Right lung (tissue), 5 donors: ENCODE results near the gene BMPR1B. TPM values are rescaled to one million over a fixed set of nuclear protein-coding genes. Genes with fewer than 3 reads are reported as not detected.
A peak's percentile ranks its signal among the peaks of the same experiment; 100 is the strongest.
"Not testable (repeated sequence)": the region's sequence is repeated elsewhere in the genome, so short reads cannot be mapped to it uniquely, and the experiment has no call there.

ENCODE experiments used
- DNase-seq, 2 donors: peaks; one replicate each; pipeline ENCODE4 v3.0.0-alpha.2; 2013
- polyA plus RNA-seq, 5 donors: library from polyadenylated mRNA; unstranded; fragments of 120-200 nt; gene quantifications; one replicate each; pipeline versions ENCODE4 v1.2.1 to v1.2.3, GENCODE V29; 2013; ENCODE audit warnings: inconsistent platforms in 1 of 5, low replicate concordance in 1 of 5; ENCODE audit not compliant: insufficient read length in 5 of 5, insufficient read depth in 1 of 5

The BMPR1B gene
- polyA plus RNA-seq, 5 donors, result 0.73 to 1.8 (median 1.1) TPM

DNA sequence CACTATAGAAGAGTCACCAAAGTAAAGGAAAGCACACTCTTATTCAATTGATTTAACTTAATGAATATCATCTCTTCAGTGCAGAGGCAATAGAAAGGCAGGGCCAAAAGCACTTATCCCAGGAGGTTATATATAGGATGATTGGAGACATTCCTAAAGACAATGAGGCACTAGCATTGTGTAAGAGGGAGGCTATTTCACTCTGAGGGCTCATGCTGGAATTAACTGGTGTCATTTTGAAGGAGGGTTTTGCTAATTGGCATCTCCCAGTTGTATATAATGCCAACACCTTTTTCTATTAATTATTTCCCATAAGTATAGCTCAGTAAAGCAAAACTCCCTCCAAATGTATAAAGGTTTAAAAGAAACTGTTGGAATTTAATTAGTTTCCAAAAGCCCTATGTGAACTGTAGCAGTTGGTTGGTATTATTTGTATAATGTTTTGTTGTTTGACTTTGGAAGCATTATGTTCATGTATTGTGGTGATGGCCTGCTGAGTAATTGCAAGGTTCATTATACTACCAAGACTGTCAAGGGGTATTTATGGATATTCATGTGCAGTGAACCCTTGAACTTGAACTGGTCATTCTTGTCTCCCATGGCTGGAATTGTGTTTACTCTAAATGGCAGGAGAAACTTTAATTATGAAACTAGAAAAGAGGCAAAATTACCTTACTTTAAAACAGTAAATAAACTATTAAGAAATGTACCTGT lies 270.3 kb downstream of the BMPR1B start:
- DNase-seq, result no peak

DNA sequence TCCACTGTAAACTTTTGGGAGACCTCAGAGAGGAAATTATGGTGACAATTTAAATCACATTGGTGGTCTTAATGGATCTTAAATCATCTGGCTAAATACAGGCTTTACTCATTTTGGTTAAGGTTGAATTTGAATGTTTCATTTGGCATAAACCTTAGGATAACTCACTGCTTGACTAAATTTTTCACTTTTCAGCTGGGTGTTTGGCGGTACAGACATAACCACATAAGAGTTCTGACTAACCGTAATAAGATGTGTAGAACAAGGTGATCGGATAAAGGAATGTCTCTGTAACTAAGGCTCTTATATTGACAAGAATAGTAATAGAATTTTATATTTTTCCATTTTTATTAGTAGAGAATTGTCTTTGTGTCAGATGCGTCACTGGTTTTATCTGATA lies 281.0 kb downstream of the BMPR1B start:
- no peak for DNase-seq

DNA sequence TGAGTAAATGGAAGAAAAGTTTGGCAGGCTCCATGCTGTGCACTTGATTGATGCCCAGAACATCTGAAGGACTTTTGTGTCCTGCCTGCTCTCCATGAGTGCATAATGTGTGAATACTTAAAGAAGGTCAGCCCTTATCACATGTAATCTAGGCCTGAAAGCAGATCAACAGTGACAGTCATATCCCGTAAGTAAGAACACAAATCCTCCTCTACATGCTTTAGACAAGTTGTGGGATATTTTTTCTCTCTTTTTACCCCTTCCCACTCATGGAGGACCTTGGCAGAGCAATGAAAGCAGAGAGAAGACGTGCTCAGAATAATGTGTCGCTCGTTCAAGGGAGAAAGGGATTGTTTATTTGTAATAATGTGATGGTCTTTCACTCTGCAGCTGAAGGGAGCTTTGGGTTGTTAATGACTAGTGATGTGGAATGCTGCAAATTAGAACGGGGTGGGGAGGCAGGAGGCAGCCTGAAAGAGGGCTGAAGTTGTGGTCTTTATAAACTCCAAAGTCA lies 286.6 kb downstream of the BMPR1B start:
- DNase-seq, result no peak

DNA sequence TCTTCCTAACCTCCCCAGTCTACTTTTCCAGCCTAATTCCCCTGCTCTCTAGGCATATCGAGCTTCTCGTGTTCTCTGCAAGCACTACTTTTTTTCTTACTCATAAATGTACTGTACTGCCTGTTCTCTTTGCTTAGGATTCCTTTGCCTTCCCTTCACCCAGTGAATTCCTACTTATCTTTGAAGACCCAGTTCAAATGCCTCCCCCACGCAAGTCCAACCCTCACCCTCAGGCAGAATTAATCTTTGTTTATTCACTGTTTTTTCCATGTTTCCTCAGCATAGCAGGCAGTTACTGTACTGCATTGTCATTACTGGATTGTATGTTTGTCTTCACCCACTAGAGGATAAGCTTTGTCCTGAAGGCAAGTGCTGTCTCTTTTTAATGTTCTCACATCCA lies 287.7 kb downstream of the BMPR1B start:
- DNase-seq, result no peak

DNA sequence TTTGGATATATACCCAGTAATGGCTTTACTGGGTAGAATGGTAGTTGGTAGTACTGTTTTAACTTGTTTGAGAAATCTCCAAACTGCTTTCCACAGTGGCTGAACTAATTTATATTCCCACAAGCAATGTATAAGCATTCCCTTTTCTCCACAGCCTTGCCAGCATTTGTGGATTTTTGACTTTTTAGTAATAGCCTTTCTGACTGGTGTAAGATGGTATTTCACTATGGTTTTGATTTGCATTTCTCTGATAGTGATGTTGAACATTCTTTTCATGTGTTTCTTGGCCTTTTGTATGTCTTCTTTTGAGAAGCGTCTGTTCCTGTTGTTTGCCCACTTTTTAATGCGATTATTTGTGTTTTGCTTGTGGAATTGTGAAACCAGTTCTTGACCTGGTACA lies 290.5 kb downstream of the BMPR1B start:
- no peak for DNase-seq

DNA sequence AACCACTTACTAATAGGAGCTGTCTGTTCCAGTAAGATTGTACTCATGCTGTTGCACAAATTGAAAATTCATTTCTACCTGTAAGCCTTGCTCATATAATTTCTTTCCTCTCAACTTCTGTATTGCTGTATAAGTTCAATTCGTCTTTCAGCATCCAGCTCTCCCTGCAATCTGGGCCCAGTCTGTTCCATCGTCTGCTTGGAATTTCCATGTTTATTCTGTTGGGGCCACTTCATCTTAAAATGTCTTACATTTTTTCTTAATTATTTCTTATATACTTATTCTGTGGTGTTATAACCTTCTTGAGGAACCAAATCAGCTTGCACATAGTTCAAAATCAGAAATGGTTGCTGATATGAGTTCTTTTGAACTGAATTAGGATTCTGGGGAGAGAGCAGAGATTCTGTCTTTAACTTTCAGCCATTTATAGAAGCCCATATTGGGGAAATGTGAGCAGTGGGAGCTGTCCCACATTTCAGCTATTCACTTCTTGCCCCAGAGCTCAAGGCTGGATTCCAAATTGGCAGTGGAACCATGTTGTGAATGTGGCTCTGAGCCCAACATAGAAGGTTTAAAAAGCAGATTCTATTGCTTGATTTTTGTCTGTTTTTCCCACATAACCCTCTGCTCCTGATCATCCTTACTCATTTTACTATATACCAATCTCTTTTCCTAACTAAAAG lies 291.9 kb downstream of the BMPR1B start:
- DNase-seq, result peak; percentile 30 to 33

DNA sequence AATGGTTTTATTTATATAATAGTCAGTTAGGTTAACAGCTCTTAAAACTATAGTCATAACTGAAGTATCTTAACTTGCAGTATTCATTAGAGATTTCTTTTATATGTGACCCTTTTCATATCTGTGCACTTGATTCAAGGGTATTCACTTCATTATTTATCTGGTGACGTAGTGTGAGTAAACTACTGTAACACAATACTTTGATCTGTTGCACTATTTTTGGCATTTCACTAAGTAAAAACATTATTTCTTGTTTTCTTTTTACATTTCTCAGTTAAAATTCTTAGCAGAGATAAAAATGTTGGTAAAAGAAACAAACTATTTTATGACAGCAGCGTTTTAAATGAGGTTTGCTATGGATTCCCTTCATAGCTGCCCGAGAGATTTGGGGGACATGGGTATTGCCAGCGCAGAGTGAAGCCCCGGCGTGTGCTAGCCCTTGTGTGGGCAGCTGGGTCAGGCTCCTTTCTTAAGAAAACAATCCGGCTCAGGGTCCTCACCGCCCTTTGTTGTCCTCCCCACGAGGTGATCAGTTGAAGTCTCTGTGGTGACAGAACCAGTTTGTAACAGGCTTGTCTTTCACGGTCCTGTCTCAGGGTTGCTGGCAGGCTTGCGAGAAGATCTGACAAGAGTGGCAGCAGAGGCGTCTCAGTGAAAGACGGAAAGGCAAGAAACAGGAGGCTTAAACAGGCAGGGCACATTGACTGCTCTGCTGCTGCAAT lies 293.4 kb downstream of the BMPR1B start:
- DNase-seq, result no peak

DNA sequence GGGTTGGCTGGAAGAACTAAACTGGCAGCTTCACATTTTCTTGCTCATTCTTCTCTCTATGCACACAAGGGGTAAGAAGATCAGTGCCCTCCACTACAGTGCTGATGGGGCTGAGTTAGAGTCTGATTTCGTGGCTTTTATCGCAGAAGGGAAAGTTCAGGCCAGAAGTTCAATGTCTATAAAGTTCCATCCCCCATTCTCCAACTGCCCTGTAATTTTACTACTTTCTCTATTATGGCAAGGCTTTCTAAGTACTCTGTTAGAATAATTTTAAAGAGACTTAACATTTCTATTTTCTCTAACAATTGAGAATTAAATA lies 293.9 kb downstream of the BMPR1B start:
- no peak for DNase-seq

DNA sequence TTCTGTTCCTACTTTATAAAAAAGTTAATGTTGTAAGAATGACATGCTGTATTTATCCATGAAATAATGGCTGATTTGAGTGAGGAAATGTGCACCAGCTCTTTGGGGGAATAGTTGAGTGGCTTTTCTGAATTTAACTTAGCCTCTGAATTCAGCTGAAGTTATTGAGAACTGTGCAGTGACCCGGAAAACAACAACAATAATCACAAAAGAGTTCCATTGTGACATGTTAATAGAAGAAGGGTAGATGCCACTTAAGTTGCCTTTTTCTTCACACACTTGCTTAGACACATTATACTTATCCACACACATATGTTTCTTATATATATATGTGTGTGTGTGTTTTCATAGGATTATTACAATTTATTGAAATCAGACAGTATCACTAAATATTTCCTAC lies 301.2 kb downstream of the BMPR1B start:
- DNase-seq, result no peak

DNA sequence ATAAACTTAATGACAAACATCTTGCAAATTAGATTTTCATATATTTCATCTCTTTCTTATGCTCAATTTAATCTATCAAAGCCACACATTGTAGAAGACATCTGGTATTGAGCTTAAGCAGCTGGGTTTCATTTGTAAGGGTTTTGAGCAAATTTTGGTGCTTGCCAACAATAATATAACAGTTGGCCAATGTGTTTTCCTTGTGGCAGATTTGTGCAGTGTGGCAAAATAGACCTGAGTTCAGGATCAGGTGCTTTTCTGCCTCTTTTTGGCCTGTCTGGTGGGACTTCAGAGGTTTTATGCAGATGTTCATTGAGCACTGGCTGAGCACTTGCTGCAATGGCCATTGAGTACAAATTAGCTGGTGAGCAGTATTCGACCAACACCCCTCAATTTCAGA lies 301.9 kb downstream of the BMPR1B start:
- no peak for DNase-seq

DNA sequence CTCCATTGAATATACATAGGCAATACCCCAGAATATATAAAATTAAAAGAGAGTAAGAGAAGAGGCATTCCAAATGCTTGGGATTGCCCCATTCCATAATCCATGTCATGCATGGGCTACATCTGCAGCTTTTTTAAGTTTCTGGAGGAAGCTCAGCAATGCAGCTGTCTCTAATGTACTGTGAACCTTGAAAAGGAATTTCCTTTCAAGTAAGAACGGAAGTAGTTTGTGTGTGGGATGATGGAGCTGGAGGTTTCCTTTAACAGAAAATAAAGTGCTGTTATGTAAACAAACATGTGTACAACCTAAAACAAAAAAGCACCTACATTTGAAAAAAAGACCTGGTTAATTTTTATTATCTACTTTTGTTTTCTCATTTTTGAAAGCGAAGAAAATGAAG lies 303.5 kb downstream of the BMPR1B start:
- no peak for DNase-seq

DNA sequence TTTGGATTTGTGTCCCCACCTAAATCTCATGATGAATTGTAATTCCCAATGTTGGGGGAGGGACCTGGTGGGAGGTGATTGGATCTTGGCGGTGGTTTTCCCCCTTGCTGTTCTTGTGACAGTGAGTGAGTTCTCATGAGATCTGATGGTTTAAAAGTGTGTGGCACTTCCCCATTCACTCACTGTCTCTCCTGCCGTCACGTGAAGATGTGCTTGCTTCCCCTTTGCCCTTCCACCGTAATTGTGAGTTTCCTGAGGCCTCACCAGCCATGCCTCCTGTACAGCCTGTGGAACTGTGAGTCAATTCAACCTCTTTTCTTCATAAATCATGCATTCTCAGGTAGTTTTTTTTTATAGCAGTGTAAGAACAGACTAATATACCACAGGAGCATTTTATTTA lies 304.0 kb downstream of the BMPR1B start:
- not testable (repeated sequence) for DNase-seq

DNA sequence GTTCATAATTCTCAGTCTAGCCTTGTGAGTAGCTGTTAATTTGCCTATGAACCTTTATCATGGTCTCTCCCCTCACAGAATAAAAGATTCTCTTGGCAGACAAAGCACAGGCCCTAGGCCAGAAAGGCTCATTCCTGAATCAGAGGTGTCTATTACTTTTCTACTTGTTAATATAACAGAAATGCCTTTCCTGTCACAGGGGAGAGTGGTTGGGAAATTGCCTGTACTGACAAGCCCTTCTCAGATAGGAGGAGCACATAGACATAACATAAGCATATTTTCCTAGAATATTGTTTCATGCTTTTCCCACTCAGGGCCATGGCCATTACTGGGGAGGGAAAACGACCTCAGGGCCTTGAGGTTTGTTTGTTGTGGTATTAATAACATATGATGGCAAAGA lies 308.3 kb downstream of the BMPR1B start:
- DNase-seq, result no peak

DNA sequence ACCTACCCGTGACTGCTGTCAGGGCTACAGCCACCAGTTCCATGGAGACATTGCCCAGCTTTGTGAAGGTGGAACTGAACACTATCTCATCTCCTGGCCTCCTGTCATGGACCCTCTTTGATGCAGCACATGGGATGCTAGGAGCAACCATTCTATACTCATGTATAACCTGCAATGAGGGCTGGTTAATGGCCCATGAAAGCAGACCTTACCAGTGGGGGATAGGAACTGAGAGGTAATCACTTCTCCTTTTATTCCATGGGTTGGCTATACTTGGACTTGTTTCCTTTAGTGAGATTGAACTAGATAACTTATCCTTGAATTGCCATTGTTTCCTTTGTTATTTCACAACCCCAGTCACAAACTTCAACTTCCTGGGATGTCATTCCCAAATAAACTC lies 310.6 kb downstream of the BMPR1B start:
- DNase-seq, result no peak

DNA sequence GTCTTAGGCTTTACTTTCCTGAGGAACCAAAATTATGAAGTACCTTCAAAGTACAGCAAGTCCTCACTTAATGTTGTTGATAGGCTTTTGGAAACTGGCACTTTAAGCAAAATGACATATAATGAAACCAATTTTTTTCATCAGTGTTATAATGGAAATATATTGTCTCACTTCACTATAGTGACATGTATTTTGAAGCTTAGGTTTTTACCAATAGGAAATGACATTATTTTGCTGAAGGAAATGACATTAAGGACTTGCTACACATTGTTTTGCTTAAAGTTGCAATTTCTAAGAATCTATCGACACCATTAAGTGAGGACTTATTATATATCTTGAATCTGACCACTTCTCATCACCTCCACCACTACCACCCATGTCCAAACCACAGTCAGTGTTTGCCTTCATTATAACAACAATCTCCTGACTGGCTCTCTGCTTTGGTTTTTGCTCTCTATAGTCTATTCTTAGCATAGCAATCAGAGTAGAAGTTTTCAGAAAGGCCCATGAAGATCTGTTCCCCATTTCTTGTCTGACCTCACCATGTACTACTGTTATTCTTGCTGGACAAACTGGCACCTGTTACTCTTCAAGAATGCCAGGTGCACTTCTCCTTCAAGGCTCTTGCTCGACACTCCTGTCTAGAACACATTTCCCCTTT lies 311.2 kb downstream of the BMPR1B start:
- no peak for DNase-seq

DNA sequence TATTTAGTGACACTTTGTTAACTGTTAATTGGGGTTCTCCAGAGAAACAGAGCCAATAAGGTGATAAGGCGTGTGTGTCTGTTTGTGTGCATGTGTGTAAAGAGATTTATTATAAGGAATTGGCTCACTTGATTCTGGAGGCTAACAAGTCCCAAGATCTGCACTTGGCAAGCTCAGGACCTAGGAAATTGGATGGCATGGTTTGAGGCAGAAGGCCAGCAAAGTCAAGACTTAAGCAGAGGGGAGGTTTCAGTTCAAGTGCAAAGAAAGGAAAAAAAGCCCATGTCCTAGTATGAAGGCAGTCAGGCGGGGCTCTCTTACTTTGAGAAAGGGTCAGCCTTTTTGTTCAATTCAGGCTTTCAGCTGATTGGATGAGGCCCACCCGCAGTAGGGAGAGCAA lies 314.1 kb downstream of the BMPR1B start:
- no peak for DNase-seq

DNA sequence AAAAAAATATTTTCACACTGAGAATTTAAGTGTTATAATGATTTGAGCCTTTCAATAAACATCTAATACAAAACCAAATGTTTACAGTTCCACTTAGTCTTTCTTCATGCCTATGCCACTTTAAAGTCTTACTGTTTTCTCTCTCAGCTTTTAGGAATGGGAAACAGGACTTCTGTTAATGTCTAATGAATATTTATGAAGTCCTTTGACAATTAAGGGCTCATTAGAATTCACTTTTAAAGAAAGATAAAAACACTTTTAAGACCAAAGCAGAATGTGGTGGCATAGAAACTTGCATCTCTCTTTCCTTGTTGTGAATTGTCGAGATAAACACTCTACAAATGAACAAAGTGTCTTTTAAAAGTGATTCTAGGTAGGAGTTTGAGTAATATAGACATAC lies 315.9 kb downstream of the BMPR1B start:
- DNase-seq, result no peak

DNA sequence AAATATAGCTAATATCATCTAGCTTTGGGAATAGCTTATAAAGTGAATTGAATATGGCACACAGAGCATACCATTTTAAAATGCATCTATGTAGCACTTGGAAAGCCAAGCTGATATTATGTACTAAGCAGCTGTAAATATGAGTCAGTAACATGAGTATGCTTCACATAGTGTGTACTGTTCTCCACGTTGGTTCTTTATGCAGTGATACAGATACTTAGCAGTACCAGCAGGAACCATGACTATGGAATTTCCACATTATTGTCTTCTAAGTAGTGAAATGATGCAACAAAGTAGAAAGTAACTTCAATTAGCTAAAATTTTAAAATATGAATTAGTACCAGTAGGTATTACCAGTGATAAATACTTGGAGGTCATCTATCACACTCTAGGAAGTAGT lies 320.1 kb downstream of the BMPR1B start:
- DNase-seq, result no peak

DNA sequence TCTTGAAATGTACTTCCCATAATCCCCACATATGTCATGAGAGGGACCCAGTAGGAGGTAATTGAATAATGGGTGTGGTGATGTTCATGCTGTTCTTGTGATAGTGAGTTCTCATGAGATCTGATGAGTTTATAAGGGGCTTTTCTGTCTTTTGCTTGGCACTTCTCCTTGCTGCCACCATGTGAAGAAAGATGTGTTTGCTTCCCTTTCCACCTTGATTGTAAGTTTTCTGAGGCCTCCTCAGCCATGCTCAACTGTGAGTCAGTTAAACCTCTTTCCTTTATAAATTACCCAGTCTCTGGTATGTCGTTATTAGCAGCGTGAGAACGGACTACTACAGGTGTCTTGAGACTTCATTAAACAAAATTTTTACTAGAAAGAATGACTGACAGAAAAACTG lies 323.2 kb downstream of the BMPR1B start:
- DNase-seq, result no peak

DNA sequence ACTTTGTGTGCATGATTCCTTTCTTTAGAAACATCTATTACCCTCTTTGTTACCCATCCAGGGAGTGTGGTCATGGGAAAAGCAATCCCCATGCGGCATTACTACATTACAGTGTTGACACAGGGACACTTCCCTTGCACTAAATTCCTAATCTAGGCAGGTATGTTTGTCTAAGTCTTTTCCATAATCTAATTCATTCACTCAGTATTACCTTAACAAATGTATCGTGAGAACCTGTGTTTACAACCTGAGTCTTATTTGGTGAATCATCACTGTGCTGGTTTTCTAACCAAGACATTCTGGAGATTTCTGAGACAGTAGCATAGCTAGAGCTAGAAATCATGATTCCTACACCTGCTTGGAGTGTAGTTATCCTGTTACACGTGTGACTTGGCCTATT lies 326.8 kb downstream of the BMPR1B start:
- DNase-seq, result no peak

DNA sequence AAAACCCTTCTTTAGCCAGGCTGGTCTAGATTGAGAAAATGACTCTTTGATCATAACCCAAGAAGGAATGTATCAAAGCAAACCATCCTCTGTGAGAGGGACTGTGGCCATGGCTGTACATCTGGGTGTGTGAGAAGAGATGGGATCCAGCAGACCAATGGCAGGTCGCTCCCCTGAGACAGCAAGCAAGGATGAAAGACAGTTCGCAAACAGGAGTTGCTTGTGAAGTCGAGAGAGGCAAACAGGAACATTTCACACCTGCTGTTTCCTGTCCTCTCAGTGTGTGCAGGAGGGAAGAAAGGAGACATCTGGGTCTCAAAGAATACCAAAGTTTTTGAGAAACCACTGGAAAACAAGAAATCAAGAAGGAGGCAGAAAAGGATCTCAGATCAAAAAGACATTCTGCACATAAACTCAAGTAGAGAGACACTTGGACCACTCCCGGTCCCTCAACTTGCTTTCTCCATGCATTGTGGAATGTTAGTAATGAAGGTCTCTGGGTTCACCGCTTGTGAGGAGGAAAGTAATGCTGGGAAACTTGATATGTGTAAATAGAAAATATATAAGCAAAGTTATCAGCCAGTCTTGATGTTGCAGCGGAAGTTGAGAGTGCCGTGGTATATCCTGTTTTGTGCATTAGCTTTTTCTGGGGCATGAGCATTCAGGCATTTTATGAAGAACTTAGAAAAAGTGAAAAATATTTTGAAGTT lies 327.5 kb downstream of the BMPR1B start:
- no peak for DNase-seq

DNA sequence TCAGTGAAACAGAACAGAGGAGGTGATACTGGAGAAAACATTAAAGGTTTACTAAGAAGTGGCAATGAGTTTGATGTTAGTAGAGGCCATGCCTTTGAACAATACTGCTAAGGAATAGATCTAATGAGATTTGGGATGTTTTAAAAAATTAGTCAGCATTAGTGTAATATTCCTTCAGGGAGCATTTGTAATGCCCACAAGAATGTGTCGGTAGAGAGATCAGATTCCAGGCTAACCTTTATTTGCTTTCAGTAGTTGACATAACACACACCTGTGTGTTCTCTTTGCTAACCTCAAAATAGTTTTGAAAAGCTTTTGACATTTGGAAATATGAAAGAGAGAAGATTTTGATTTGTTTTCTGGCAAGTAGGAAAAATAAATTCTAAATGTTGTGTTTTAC lies 328.8 kb downstream of the BMPR1B start:
- no peak for DNase-seq
